IPS-11a (cell line): ENCODE results near the gene IL21R.
"Not testable (repeated sequence)": the region's sequence is repeated elsewhere in the genome, so short reads cannot be mapped to it uniquely, and the experiment has no call there.

Experiments used
- H3K4me3 ChIP-seq: one replicate; pipeline ENCODE4 v1.5.1; 2013; ENCODE audit warnings: low read depth, low read length, control low read depth

IL21R gene

GRCh38 chr16:27374804-27375425 is 27.1 kb upstream of the IL21R start:
- H3K4me3 ChIP-seq, result no peak overlapping the region

DNA sequence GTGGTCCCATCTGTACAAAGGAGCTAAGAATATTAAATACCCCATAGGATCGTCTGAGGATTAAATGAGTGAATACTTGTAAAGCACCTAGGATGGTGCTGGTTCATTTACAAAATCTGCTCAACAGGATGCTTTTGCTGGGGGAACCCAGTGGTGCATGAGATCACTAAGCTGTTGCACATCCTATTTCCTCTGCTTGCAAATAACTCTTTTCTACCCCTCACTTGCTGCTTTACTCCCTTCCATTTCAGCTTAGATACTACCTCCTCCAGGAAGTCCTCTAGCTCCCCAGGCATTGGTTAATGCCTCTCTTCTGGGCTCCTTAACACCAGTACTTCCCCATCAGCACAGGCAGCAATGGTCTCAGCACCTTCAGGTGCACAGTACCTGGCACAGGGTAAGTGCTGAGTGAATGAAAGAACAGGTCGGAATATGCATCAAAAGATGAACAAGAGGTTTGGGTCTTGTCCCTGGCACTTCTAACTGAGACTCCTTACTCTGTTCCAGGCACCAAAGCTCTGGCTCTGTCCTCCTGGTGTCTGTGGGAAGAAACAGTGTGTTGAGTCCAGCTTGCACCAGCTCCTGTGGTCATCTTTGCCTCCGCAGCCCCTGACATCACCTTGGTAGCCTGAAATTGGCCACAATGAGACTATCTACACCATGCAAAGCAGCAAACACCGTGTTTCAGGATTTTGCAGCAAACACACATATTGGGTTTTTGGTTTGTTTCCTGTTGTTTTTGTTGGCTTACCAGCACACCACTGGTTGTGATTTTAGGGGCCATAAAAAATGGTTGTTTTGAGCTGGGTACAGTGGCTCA is 24.1 kb upstream of the IL21R start:
- no peak overlapping the region for H3K4me3 ChIP-seq

DNA sequence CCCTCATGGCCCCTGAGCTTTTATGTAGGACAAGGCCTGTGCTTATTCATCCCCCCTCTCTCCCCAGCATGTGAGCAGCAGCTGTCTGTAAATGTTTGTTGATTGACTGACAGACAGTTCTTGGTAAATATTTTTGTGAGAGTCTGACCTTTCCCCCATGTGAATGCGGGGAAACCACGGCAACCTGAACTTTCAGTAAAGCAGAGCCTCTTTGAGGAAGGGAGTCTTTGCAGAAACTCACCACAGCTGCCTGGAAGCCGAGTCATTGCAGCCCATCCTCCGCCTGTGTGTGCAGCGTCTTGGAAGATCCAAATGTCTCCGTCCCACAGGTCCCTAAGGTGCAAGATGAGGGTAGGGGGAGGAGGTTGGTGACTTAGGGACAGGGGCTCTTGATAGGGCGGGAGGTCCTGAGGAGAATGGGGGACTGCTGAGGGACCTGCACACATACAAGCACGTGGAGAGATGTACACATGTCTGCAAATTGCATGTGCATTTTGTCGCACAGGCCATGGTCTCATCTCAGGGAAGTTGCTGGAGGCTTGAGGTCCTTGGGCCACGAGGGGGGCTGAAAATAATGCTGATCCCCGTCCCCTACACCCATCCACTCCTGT is 23.0 kb upstream of the IL21R start:
- no peak overlapping the region for H3K4me3 ChIP-seq

DNA sequence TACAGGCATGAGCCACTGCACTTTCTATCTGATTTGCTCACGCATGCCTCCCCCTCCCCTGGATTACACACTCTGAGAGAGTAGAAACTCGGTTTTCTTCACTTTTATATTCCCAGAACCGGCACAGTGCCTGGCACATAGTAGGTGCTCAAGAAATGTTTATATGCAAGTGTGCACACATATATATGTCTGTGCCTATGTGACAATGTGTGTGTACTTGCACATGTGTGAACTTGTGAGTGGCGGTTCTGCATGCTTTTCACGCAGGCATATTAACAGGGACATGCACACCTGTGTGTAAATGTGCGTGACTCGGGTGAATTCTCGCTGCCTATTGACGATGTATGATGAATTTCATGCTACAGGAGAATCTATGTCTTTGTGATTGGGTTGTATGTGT is 22.1 kb upstream of the IL21R start:
- H3K4me3 ChIP-seq, result no peak overlapping the region

GRCh38 chr16:27381236-27381635 is 20.7 kb upstream of the IL21R start:
- H3K4me3 ChIP-seq, result no peak overlapping the region

DNA sequence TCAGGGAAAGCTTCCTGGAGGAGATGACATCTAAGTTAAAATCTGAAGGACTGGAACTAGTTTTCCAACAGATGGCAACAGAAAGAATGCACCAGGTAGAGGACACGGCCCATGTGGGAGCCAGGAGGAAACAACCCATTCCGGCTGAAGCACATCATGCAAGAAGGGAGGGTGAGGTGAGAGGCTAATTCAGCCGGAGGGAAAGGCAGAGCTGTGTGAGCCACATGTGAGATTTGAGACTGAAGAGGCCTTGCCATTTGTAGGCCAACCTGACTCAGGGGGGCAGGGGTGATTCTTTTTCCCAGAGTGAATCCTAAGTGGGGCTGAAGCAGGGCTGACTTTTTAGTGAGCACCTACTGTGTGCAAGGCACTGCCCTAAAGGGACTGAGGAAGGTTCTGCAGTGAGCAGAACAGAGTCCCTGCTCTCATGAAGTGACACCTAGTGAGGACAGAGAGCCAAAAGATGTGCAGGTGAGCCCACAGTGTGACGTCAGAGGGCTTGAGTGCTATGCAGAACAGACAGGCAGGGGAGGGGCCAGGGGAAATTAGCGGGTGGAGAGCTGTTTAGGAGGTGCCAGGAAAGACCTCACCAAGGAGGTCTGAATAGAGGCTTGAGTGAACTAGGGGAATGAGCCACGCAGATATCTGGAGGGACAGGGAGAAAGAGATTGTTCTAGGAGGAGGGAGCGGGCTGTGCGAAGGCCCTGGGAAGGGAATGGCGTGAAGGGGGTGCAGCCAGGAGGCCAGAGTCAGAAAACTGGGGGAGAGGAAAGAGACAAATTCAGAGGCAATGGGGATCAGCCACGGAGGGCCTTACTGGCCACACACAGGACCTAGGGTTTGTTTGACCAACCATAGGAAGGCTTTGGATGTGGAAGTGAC is 19.8 kb upstream of the IL21R start:
- no peak overlapping the region for H3K4me3 ChIP-seq

- H3K4me3 ChIP-seq, result no peak overlapping the region
Observed at GRCh38 chr16:27383556-27384243, 18.3 kb upstream of the IL21R start.

DNA sequence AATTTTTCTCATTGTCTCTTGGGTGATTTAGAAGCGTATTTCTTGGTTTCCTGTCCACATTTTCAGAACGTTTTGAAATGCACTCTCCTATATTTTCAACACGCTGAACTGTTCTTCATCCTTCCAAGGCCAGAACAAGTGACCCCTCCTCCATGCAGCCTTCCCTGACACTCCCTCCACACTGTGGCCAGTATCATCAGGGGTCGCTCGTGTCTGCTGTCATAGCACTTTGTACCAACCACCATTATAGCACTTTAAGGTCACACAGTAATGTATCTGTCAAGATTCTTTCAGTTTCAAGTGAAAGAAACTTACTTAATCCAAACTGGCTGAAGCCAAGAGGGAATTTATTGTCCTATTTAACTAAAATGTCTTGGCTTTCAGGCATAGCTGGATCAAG is 17.5 kb upstream of the IL21R start:
- H3K4me3 ChIP-seq, result no peak overlapping the region

GRCh38 chr16:27385398-27385797 is 16.6 kb upstream of the IL21R start:
- H3K4me3 ChIP-seq, result no peak overlapping the region

GRCh38 chr16:27386674-27387073 is 15.3 kb upstream of the IL21R start:
- H3K4me3 ChIP-seq, result no peak overlapping the region

DNA sequence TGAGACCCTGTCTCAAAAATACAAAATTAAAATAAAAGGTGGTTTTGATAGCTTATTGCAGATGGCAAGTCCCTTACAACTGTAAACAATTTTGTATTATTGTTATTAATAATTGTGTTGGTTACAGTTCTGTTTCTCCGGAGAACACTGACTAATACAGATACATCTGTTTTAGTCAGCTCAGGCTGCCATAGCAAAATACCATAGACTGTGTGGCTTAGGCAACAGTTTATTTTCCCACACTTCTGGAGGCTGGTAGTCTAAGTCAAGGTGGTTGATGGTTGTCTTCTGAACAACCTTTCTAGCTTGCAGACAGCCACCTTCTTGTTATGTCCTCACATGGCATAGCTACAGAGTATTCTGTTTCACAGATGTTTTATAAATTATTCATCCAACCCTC is 14.2 kb upstream of the IL21R start:
- no peak overlapping the region for H3K4me3 ChIP-seq

DNA sequence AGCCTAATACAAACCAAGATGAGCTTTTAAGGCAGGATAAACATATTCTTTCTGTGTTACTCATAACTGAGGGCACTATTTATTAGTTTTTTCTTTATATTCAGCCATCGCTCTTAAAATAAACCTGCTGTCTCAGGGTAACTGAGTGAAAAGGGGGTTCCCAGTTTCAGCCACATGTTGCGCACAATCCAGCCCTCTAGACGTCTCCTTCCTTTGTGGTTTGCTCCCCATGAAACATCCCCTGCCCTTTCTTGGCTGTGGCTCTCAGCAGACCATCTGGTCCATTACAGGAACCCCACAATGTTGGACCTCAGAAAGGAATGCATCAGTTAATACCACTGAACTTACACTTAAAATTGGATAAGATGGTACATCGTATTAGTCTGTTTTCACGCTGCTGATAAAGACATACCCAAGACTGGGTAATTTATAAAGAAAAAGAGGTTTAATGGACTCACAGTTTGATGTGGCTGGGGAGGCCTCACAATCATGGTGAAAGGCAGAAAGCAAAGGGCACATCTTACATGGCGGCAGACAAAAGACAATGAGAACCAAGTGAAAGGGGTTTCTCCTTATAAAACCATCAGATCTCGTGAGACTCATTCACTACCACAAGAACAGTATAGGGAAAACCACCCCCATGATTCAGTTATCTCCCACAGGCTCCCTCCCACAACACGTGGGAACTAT is 12.6 kb upstream of the IL21R start:
- H3K4me3 ChIP-seq, result no peak overlapping the region

DNA sequence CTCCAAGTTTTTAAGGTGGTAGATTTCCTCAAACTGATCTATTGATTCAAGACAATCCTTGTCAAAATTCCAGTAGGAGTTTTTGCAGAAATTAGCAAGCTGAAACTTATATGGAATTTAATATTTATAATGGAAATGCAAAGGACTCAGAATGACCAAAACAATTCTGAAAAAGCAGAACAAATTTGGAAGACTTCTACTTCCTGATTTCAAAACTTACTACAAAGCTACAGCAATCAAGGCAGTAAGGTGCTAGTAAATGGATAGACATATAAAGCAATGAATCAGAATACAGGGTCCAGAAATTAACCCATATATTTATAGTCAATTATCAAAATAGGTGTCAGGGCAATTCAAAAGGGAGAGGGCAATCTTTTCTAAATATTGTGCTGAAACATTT is 11.8 kb upstream of the IL21R start:
- no peak overlapping the region for H3K4me3 ChIP-seq

- H3K4me3 ChIP-seq, result no peak overlapping the region
Observed at GRCh38 chr16:27392671-27393070, 9.3 kb upstream of the IL21R start.

GRCh38 chr16:27394516-27394915 is 7.5 kb upstream of the IL21R start:
- no peak overlapping the region for H3K4me3 ChIP-seq

DNA sequence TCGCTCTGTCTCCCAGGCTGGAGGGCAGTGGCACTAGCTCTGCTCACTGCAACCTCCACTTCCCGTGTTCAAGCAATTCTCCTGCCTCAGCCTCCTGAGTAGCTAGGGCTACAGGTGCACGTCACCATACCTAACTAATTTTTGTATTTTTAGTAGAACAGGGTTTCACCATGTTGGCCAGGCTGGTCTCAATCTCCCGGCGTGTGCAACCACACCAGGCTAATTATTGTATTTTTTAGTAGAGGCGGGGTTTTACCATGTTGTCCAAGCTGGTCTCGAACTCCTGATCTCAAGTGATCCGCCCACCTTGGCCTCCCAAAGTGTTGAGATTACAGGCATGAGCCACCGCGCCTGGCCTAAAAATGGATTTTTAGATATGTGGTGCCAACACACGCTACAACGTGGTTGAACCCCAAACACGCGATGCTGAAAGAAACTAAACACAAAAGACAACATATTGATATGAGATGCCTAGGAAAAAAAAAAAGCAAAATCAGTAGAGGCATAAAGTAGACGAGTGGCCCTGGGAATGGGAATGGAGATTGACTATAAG is 3.6 kb upstream of the IL21R start:
- not testable (repeated sequence) for H3K4me3 ChIP-seq

DNA sequence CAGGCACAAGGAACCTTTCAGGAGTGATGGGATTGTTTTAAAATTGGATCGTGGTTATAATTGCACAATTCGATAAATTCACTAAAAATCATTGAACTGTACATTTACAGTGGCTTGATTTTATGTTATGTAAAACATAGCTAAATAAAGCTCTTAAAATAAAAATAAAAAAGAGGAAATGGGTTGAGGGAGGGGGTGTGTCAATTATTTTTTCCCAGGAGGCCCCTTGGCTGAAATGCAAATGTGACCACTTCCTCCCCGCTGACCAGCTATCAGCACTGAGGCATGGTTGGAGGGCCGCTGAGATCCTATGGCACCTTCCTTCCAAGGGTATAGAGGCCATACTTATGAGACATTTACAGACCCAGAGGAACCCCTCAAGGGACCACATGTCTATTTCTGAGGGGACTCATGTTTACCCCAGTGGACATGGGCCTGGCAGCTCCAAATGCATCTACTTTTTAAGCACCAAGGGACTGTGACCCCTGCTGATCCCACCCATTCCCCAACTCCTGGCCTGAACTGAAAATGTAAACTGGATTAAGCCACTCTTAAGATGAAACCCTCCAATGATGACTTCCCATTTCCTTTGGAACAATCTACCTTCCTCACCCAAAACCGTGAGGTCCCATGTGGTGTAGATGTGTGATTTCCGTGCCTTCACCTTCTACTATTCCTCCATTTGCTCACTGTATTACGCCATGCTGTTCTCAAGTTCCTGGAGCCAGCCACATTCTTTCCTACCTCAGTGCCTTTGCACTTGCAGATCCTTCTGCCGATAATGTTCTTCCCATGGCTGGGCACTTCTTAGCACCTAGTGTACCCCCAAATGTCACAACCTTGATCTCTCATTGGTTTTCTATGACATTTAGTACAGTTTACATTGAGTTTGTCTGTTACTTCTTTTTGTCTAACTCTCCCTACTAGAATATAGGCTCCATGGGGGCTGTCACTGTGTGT is 2.8 kb upstream of the IL21R start:
- no peak overlapping the region for H3K4me3 ChIP-seq

- no peak overlapping the region for H3K4me3 ChIP-seq
Observed at GRCh38 chr16:27399969-27400368, 2.0 kb upstream of the IL21R start.
